Ascending aorta (tissue), 2 donors: ENCODE measurements around the gene MTHFS. TPM values are rescaled to one million over a fixed set of nuclear protein-coding genes. Genes with fewer than 3 reads are reported as not detected.

Experiments
- DNase-seq, 2 donors: peaks; one replicate each; pipeline ENCODE4 v3.0.0-alpha.2; 2019; ENCODE audit warnings: low spot score in 2 of 2
- H3K27ac ChIP-seq, 2 donors: fragments of 200-600 bp; sonication (generic); one replicate each; pipeline ENCODE4 v1.5.1; 2016 to 2017; ENCODE audit warnings: mild to moderate bottlenecking in 1 of 2
- H3K27me3 ChIP-seq: fragments of 200-600 bp; sonication (generic); one replicate; pipeline ENCODE4 v1.5.1; 2017
- H3K36me3 ChIP-seq, 2 donors: fragments of 200-600 bp; sonication (generic); one replicate each; pipeline ENCODE4 v1.5.1; 2016
- H3K4me1 ChIP-seq, 2 donors: fragments of 200-600 bp; sonication (generic); one replicate each; pipeline ENCODE4 v1.5.1; 2016 to 2017; ENCODE audit warnings: mild to moderate bottlenecking in 1 of 2
- H3K4me3 ChIP-seq, 2 donors: fragments of 200-600 bp; sonication (generic); one replicate each; pipeline ENCODE4 v1.5.1; 2016 to 2017; ENCODE audit warnings: mild to moderate bottlenecking in 1 of 2
- H3K9me3 ChIP-seq, 2 donors: fragments of 200-600 bp; sonication (generic); one replicate each; pipeline ENCODE4 v1.5.1; 2016
- CTCF ChIP-seq, 3 experiments: fragments of 200-600 bp in 2 of 3; fragments of 450-650 bp in 1 of 3; sonication (generic) in 2 of 3; IDR thresholded peaks; one replicate each; pipeline ENCODE4 v1.5.1; 2016 to 2019; ENCODE audit warnings: antibody characterized with exemption in 3 of 3, mild to moderate bottlenecking in 1 of 3, moderate library complexity in 1 of 3
- intact Hi-C: fragments of 100-400 bp; cut with DNase I; formaldehyde crosslinking; loops from one replicate; pipeline ENCODE4 v1.15.1; 2023
- total RNA-seq: library from RNA; depleted of rRNA; stranded (reverse); fragments of >200 nt; gene quantifications from one replicate; pipeline ENCODE4 v1.1.0, GENCODE V29; 2016

MTHFS gene
- total RNA-seq, 1 donor from 2014 or later = 0.75 TPM

DNA sequence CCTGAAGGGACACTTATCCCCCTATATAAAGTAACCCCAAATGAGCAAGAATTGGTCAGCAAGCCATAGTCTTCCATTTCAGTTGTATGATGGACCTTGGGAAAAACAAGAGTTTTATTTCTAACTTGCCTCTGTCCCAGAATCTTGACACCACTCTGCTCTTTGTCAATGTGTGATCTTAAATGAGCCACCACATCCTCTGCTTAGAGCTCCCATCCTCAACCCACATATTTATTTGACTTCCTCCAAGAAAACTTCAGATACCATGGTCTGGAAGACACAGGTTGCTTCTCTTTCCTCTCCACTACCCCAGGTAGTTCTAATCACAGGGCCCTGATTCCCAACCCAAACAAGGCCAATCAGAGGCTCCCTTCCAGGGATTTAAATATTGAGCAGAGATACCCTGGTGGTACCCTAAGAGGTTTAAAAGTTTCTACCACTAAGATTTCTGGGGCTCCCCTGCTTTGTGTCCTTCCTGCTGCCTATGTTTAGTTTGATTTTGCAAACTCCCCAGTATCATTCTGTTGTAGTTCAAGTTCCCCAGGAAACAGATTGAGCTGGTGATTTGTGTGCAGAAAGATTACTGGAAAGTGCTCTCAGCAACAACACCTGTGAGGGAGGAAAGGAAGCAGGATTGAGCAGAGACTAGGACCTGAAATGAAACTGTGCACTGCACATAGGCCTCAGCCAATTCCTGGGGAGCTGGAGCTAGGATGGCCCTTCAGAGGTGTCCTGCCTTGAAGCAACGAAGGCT, 64.3 kb downstream of the MTHFS start:
- no peaks in the 10 kb centered on the region for H3K4me1 ChIP-seq
- no peak for TF ChIP-seq CTCF (IDR thresholded peaks at IDR 0.05)
- H3K27ac ChIP-seq = no peak overlapping the region
- no peaks in the 10 kb centered on the region for H3K27me3 ChIP-seq
- no peaks in the 10 kb centered on the region for H3K9me3 ChIP-seq
- no peak overlapping the region for H3K4me3 ChIP-seq
- peaks cover 0 to 4% of the 10 kb centered on the region in 2 donors for H3K36me3 ChIP-seq
- no peak for DNase-seq
- intact Hi-C loops = no loop called here

DNA sequence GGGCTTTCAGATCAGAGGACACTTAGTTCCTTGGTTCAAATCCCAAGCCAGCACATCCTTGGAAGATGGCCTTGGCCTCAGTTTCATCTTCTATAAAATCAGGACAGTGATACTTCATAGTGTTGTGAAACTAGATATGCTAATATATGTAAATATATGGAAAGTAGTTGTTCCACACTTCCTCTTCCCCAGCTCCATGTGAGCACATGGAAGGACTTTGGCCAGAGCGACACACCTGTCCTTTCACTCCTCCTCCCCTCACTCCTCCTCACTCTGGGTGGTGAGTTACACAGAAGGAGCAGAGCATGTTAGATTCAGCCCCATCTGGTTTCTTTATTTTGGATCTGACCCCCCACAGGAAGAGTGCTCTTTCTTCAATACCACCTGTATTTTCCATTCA, 65.2 kb downstream of the MTHFS start:
- TF ChIP-seq CTCF (IDR thresholded peaks at IDR 0.05) = no peak
- H3K9me3 ChIP-seq = no peaks in the 10 kb centered on the region

DNA sequence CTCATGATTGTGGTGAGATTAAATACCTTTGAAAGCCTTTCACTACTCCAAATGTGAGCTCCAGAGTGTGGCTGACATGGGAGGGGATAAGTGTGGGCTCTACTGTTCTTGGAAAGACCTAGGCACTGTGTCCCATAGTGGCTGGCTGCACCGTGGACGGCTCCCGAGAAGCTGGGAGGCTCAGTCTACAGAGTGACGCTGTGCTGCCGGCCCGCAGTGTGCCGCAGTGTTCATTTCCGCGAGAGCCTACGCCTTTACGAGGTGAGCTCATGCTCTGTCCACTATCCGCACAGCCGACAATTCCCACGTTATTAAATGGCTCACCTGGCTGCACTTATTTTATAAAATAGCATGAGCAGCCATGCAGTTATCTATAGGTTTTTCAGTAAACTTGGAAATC, 66.9 kb downstream of the MTHFS start:
- TF ChIP-seq CTCF (IDR thresholded peaks at IDR 0.05) = no peak
- intact Hi-C loops = no loop called here

More for the DNA sequence above, 65.2 kb downstream of the MTHFS start:
- Histone ChIP-seq H3K36me3 (peaks cover 0 to 4% of the 10 kb centered on the region in 2 donors), H3K4me1 (no peaks in the 10 kb centered on the region), H3K4me3 (no peak overlapping the region), H3K27ac (no peak overlapping the region), H3K27me3 (no peaks in the 10 kb centered on the region)
- no peak for DNase-seq
- intact Hi-C loops = no loop called here

DNA sequence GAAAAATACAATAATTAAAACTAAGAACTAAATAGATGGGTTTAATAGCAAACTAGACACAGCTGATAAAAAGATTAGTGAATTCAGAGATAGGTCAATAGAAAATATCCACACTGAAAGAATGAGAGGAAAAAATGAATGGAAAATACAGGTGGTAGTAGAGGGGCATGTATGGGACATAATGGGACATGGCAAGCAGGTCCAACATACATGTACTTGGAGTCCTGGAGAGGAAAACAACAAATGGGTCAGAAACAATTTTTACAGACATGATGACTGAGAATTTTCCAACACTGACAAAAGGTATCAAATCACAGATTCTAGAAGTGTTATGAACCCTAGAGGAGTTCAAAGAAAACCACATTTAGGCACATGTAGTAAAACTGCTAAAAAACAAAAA, 68.4 kb downstream of the MTHFS start:
- Histone ChIP-seq H3K27me3 (no peaks in the 10 kb centered on the region), H3K9me3 (no peaks in the 10 kb centered on the region), H3K4me1 (no peaks in the 10 kb centered on the region), H3K27ac (no peak overlapping the region), H3K36me3 (peaks cover 0 to 4% of the 10 kb centered on the region in 2 donors), H3K4me3 (no peak overlapping the region)
- no peak for TF ChIP-seq CTCF (IDR thresholded peaks at IDR 0.05)
- intact Hi-C loops = no loop called here
- no peak for DNase-seq

More for the DNA sequence above, 66.9 kb downstream of the MTHFS start:
- Histone ChIP-seq H3K27ac (no peak overlapping the region), H3K27me3 (no peaks in the 10 kb centered on the region), H3K4me3 (no peak overlapping the region), H3K36me3 (peaks cover 0 to 4% of the 10 kb centered on the region in 2 donors), H3K4me1 (no peaks in the 10 kb centered on the region), H3K9me3 (no peaks in the 10 kb centered on the region)
- DNase-seq = no peak

DNA sequence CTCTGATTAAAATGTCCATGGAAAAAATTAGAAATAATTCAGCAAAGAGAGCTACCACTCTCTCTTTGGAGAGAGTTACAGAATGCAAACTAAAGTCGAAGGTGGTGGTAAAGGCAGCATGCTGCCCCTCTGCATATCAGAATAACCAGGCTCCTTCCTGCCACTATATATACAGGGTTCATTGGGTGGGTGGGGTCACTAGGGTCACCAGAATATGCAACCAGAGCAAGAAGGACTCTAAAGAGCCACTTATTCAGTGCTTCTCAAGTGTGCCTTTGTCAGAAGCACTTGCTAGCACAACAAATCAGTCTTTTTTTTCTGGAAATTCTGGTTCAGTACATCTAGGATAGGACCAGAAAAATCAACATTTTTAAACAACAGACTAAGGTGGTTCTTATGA, 70.0 kb downstream of the MTHFS start:
- no peak overlapping the region for H3K4me3 ChIP-seq
- H3K27me3 ChIP-seq = no peaks in the 10 kb centered on the region
- no peaks in the 10 kb centered on the region for H3K9me3 ChIP-seq
- H3K4me1 ChIP-seq = no peaks in the 10 kb centered on the region
- no peak for TF ChIP-seq CTCF (IDR thresholded peaks at IDR 0.05)
- no peak overlapping the region for H3K27ac ChIP-seq
- intact Hi-C loops = no loop called here
- no peak for DNase-seq
- no peaks in the 10 kb centered on the region for H3K36me3 ChIP-seq
